C4-2B (cell line): ENCODE results near the gene ORM1.

ENCODE experiments used
- ZFX ChIP-seq: fragments of 450-650 bp; IDR thresholded peaks from 2 replicates; pipeline ENCODE4 v1.6.1; 2017
- TF ChIP-seq, protein P1 (sequence below): fragments of 450-650 bp; conservative IDR thresholded peaks from 2 replicates; pipeline ENCODE4 v1.5.1; 2017; ENCODE audit warnings: mild to moderate bottlenecking

DNA sequence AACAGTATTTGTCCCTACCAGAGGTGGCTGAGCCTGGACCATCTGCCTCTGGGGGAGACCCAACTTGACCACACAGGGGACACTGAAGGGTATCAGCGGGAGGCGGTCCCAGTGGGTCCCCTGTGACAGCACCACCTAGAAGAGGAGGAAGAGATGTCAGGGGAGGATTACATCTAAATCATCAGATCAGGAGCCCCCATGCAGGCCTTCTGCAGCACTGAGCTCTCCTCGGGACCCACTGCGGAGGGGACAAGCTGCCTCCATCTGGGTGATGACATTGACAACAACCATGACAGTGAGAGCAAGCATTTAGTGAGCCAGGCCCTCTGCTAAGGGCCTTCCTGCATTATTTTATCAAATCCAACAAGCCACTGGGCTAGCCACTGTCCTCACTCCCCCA, 19.1 kb downstream of the ORM1 start:
- TF ChIP-seq, protein P1, sequence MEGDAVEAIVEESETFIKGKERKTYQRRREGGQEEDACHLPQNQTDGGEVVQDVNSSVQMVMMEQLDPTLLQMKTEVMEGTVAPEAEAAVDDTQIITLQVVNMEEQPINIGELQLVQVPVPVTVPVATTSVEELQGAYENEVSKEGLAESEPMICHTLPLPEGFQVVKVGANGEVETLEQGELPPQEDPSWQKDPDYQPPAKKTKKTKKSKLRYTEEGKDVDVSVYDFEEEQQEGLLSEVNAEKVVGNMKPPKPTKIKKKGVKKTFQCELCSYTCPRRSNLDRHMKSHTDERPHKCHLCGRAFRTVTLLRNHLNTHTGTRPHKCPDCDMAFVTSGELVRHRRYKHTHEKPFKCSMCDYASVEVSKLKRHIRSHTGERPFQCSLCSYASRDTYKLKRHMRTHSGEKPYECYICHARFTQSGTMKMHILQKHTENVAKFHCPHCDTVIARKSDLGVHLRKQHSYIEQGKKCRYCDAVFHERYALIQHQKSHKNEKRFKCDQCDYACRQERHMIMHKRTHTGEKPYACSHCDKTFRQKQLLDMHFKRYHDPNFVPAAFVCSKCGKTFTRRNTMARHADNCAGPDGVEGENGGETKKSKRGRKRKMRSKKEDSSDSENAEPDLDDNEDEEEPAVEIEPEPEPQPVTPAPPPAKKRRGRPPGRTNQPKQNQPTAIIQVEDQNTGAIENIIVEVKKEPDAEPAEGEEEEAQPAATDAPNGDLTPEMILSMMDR = no peak
- no peak for TF ChIP-seq ZFX
